Hepatocyte (in vitro differentiated cells): Measurements from ENCODE around the gene TOMM5.

Source experiments
- CTCF ChIP-seq: fragments of 200-600 bp; sonication (generic); IDR thresholded peaks from 2 replicates; pipeline ENCODE4 v1.5.1; 2016; ENCODE audit warnings: antibody characterized with exemption, mild to moderate bottlenecking; ENCODE audit not compliant: poor library complexity
- EZH2phosphoT487 ChIP-seq: fragments of 200-600 bp; sonication (generic); IDR thresholded peaks from one replicate; pipeline ENCODE4 v1.6.1; 2018; ENCODE audit warnings: antibody characterized with exemption, mild to moderate bottlenecking, low read depth, moderate library complexity; ENCODE audit not compliant: unreplicated experiment, severe bottlenecking

- no peak for TF ChIP-seq CTCF
- no peak for TF ChIP-seq EZH2phosphoT487
Observed at GRCh38 chr9:37574241-37574721, 18.1 kb downstream of the TOMM5 start.
